A549 (cell line): ENCODE results near the gene PRMT9. TPM values are rescaled to one million over a fixed set of nuclear protein-coding genes. Genes with fewer than 3 reads are reported as not detected.

Experiments
- ATAC-seq, 2 experiments: fragments of 200-7000 bp in 1 of 2; fragments of >200 bp in 1 of 2; cut with Nextera tagmentation in 1 of 2; cut with Tn5 transposase in 1 of 2; 3 replicates each; pipeline versions ENCODE4 v1.8.0 to v1.9.1; 2018 to 2020; ENCODE audit warnings: mild to moderate bottlenecking in 1 of 2, moderate library complexity in 1 of 2
- CTCF ChIA-PET: fragments of 300-600 bp; sonication (Branson Sonifier 250); formaldehyde crosslinking; extraction: SDS; loops from one replicate; lab custom pipeline; 2021; ENCODE audit warnings: antibody characterized with exemption, inconsistent platforms; lab: Yijun Ruan, JAX
- POLR2A ChIA-PET: fragments of 350-600 bp; formaldehyde crosslinking; extraction: SDS; loops from one replicate; lab custom pipeline; 2021; ENCODE audit warnings: antibody characterized with exemption, inconsistent platforms; lab: Yijun Ruan, JAX
- DNase-seq, 2 experiments: peaks; one replicate each; pipeline versions ENCODE4 v3.0.0 to v3.0.0-alpha.2; 2011 to 2016; ENCODE audit warnings: low read depth in 1 of 2, low spot score in 1 of 2
- FAIRE-seq: peaks from 2 replicates; lab custom pipeline; 2011; peaks lifted over from hg19 to GRCh38; lab: Jason Lieb, UNC
- H3K27ac ChIP-seq, 2 experiments: fragments of >200 bp; sonication (Bioruptor Twin); formaldehyde crosslinking; 3 replicates each; pipeline ENCODE4 v1.5.1; 2016 to 2017
- H3K4me1 ChIP-seq: fragments of >200 bp; sonication (Bioruptor Twin); formaldehyde crosslinking; 3 replicates; pipeline ENCODE4 v1.6.1; 2016
- H3K4me2 ChIP-seq: fragments of >200 bp; sonication (Bioruptor Twin); formaldehyde crosslinking; 3 replicates; pipeline ENCODE4 v1.6.1; 2016
- H3K4me3 ChIP-seq: fragments of >200 bp; sonication (Bioruptor Twin); formaldehyde crosslinking; 3 replicates; pipeline ENCODE4 v1.5.1; 2016
- H3K9me3 ChIP-seq: fragments of >200 bp; sonication (Bioruptor Twin); formaldehyde crosslinking; 3 replicates; pipeline ENCODE4 v1.6.1; 2016
- BHLHE40 ChIP-seq: IDR thresholded peaks from 2 replicates; pipeline ENCODE4 v1.6.1; 2012; ENCODE audit warnings: low read depth, low read length, inconsistent platforms
- CBX8 ChIP-seq: fragments of 200-600 bp; sonication (generic); IDR thresholded peaks from 2 replicates; pipeline ENCODE4 v1.6.1; 2016
- CHD4 ChIP-seq: fragments of 200-600 bp; sonication (generic); IDR thresholded peaks from 2 replicates; pipeline ENCODE4 v1.6.1; 2016; ENCODE audit warnings: antibody characterized with exemption, mild to moderate bottlenecking, borderline replicate concordance
- EP300 ChIP-seq, 2 experiments: fragments of >200 bp; sonication (Bioruptor Twin); formaldehyde crosslinking; IDR thresholded peaks; 2 replicates in 1 of 2; 3 replicates in 1 of 2; pipeline ENCODE4 v1.6.1; 2016 to 2017
- ESRRA ChIP-seq: fragments of 150-350 bp; IDR thresholded peaks from 2 replicates; pipeline ENCODE4 v1.6.1; 2014; ENCODE audit warnings: mild to moderate bottlenecking, low read length, borderline replicate concordance
- FOSB ChIP-seq: fragments of 250-450 bp; sonication (Bioruptor Pico); IDR thresholded peaks from 2 replicates; pipeline ENCODE4 v1.5.0; 2020; ENCODE audit warnings: mild to moderate bottlenecking, moderate library complexity
- FOXS1 ChIP-seq: fragments of 250-450 bp; sonication (Bioruptor Pico); IDR thresholded peaks from 2 replicates; pipeline ENCODE4 v1.5.0; 2020; ENCODE audit warnings: mild to moderate bottlenecking, moderate library complexity
- GATA3 ChIP-seq: IDR thresholded peaks from 2 replicates; pipeline ENCODE4 v1.6.1; 2012; ENCODE audit warnings: borderline replicate concordance
- HDAC2 ChIP-seq: fragments of 200-600 bp; sonication (generic); IDR thresholded peaks from 2 replicates; pipeline ENCODE4 v1.6.1; 2016
- HOXB5 ChIP-seq: fragments of 250-450 bp; sonication (Bioruptor Pico); IDR thresholded peaks from 2 replicates; pipeline ENCODE4 v1.5.0; 2020; ENCODE audit warnings: mild to moderate bottlenecking, moderate library complexity
- JUN ChIP-seq, 2 experiments: fragments of >200 bp; sonication (Bioruptor Twin); formaldehyde crosslinking; IDR thresholded peaks; 2 replicates in 1 of 2; 3 replicates in 1 of 2; pipeline ENCODE4 v1.6.1; 2016 to 2017
- KDM1A ChIP-seq: fragments of 200-600 bp; sonication (generic); IDR thresholded peaks from 2 replicates; pipeline ENCODE4 v1.6.1; 2016; ENCODE audit warnings: low read depth, mild to moderate bottlenecking
- MYC ChIP-seq: IDR thresholded peaks from 2 replicates; pipeline ENCODE4 v1.6.1; 2012; ENCODE audit warnings: mild to moderate bottlenecking, inconsistent platforms, low read length, improper control_type of control experiment, borderline replicate concordance
- POLR2AphosphoS2 ChIP-seq: conservative IDR thresholded peaks from 2 replicates; pipeline ENCODE4 v1.6.1; 2012; ENCODE audit warnings: low read length, improper control_type of control experiment, inconsistent platforms
- REST ChIP-seq: fragments of 200-600 bp; sonication (generic); IDR thresholded peaks from 2 replicates; pipeline ENCODE4 v1.6.1; 2016; ENCODE audit warnings: antibody characterized with exemption, mild to moderate bottlenecking, moderate library complexity
- RNF2 ChIP-seq: fragments of 200-600 bp; sonication (generic); IDR thresholded peaks from 2 replicates; pipeline ENCODE4 v1.6.1; 2016; ENCODE audit warnings: low read depth, mild to moderate bottlenecking, antibody characterized with exemption, moderate library complexity, borderline replicate concordance
- TP53 ChIP-seq: fragments of 250-450 bp; sonication (Bioruptor Pico); IDR thresholded peaks from 2 replicates; pipeline ENCODE4 v1.5.0; 2021; ENCODE audit warnings: mild to moderate bottlenecking, moderate library complexity
- ZC3H11A ChIP-seq: fragments of 450-650 bp; IDR thresholded peaks from 2 replicates; pipeline ENCODE4 v1.6.1; 2014; ENCODE audit warnings: antibody characterized with exemption, mild to moderate bottlenecking
- ZNF302 ChIP-seq: fragments of 250-450 bp; sonication (Bioruptor Pico); IDR thresholded peaks from 2 replicates; pipeline ENCODE4 v1.9.0; 2021; ENCODE audit warnings: inconsistent platforms, mild to moderate bottlenecking, moderate library complexity
- ZSCAN20 ChIP-seq: fragments of 250-450 bp; sonication (Bioruptor Pico); IDR thresholded peaks from 2 replicates; pipeline ENCODE4 v1.8.0; 2022; ENCODE audit warnings: mild to moderate bottlenecking, moderate library complexity
- WGBS: methylation state at CpG from one replicate; pipeline ENCODE4 v1.1.6; 2017; ENCODE audit errors: missing lambda C conversion rate; 5-methylcytosine and 5-hydroxymethylcytosine counted together
- polyA plus RNA-seq, 4 experiments: library from polyadenylated mRNA; depleted of rRNA in 3 of 4; stranded (reverse); fragments of >200 nt; fragmentation: RNase III in 1 of 4; extraction: RNeasy Plus Mini Kit Qiagen cat#74134 plus additional on column Dnase treatment in 1 of 4; gene quantifications; 2 replicates in 3 of 4; 3 replicates in 1 of 4; pipeline ENCODE4 v1.2.3, GENCODE V29; 2011 to 2017
- TF ChIP-seq, protein P1 (sequence below): fragments of >200 bp; sonication (Bioruptor Twin); formaldehyde crosslinking; IDR thresholded peaks from 2 replicates; pipeline ENCODE4 v1.6.1; 2016
- TF ChIP-seq, protein P2 (sequence below): IDR thresholded peaks from 2 replicates; pipeline ENCODE4 v1.6.1; 2012
- TF ChIP-seq, protein P3 (sequence below): fragments of 250-450 bp; sonication (Bioruptor Pico); IDR thresholded peaks from 2 replicates; pipeline ENCODE4 v1.5.0; 2021; ENCODE audit warnings: mild to moderate bottlenecking, moderate library complexity, borderline replicate concordance

Gene PRMT9
- polyA plus RNA-seq, 2 of the 4 experiments (the other 2 are of a cell fraction) = 2.8 to 6.3 TPM

GRCh38 chr4:147639388-147639787 is 44.6 kb downstream of the PRMT9 start:
- ChIA-PET POLR2A (no interaction called here), CTCF (interaction anchor here (1.0 kb wide), 1 partner anchor 227 kb away, joined by 4 read pairs; no protein-coding TSS in a partner anchor)
- TF ChIP-seq GATA3 (no peak), TP53 (CRISPR knock-in tag) (no peak), FOSB (CRISPR knock-in tag) (no peak), ZSCAN20 (CRISPR knock-in tag) (no peak), JUN (IDR thresholded peaks at IDR 0.05) (no peak), KDM1A (no peak), BHLHE40 (no peak), EP300 (IDR thresholded peaks at IDR 0.05) (no peak)
- TF ChIP-seq, protein P1, sequence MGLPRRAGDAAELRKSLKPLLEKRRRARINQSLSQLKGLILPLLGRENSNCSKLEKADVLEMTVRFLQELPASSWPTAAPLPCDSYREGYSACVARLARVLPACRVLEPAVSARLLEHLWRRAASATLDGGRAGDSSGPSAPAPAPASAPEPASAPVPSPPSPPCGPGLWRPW = no peak
- TF ChIP-seq, protein P2, sequence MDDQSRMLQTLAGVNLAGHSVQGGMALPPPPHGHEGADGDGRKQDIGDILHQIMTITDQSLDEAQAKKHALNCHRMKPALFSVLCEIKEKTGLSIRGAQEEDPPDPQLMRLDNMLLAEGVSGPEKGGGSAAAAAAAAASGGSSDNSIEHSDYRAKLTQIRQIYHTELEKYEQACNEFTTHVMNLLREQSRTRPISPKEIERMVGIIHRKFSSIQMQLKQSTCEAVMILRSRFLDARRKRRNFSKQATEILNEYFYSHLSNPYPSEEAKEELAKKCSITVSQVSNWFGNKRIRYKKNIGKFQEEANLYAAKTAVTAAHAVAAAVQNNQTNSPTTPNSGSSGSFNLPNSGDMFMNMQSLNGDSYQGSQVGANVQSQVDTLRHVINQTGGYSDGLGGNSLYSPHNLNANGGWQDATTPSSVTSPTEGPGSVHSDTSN = no peak
- no peaks in the 10 kb centered on the region for H3K9me3 ChIP-seq
- no peak for ATAC-seq
- no peak overlapping the region for H3K27ac ChIP-seq
- no peak for FAIRE-seq
- H3K4me2 ChIP-seq = no peak overlapping the region
- no peak for DNase-seq
- H3K4me3 ChIP-seq = no peak overlapping the region
- no peaks in the 10 kb centered on the region for H3K4me1 ChIP-seq

GRCh38 chr4:147638942-147639341 is 45.0 kb downstream of the PRMT9 start:
- DNase-seq = no peak
- 88% methylated on average over 2 of the region's 2 CpGs for WGBS
- ChIA-PET CTCF (interaction anchor here (1.0 to 1.4 kb wide), 2 partner anchors 22 to 228 kb away, joined by 3 to 4 read pairs; no protein-coding TSS in a partner anchor), POLR2A (no interaction called here)
- Histone ChIP-seq H3K4me2 (no peak overlapping the region), H3K9me3 (no peaks in the 10 kb centered on the region), H3K4me1 (no peaks in the 10 kb centered on the region), H3K4me3 (no peak overlapping the region), H3K27ac (no peak overlapping the region)
- ATAC-seq = no peak
- no peak for FAIRE-seq
- no peak for TF ChIP-seq FOXS1 (CRISPR knock-in tag)
- no peak for TF ChIP-seq ESRRA
- no peak for TF ChIP-seq CBX8
- no peak for TF ChIP-seq RNF2
- TF ChIP-seq ZNF302 = no peak
- no peak for TF ChIP-seq HOXB5 (CRISPR knock-in tag)
- TF ChIP-seq ZC3H11A = no peak
- no peak for TF ChIP-seq REST
- TF ChIP-seq HDAC2 = no peak
- no peak for TF ChIP-seq CHD4
- TF ChIP-seq MYC = no peak
- TF ChIP-seq, protein P3, sequence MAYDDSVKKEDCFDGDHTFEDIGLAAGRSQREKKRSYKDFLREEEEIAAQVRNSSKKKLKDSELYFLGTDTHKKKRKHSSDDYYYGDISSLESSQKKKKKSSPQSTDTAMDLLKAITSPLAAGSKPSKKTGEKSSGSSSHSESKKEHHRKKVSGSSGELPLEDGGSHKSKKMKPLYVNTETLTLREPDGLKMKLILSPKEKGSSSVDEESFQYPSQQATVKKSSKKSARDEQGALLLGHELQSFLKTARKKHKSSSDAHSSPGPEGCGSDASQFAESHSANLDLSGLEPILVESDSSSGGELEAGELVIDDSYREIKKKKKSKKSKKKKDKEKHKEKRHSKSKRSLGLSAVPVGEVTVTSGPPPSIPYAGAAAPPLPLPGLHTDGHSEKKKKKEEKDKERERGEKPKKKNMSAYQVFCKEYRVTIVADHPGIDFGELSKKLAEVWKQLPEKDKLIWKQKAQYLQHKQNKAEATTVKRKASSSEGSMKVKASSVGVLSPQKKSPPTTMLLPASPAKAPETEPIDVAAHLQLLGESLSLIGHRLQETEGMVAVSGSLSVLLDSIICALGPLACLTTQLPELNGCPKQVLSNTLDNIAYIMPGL (CRISPR knock-in tag) = no peak
- TF ChIP-seq POLR2AphosphoS2 = no peak
- TF ChIP-seq ZSCAN20 (CRISPR knock-in tag) = no peak
